Measurements from ENCODE around the gene BSDC1. TPM values are rescaled to one million over a fixed set of nuclear protein-coding genes. Genes with fewer than 3 reads are reported as not detected.

Gene BSDC1
- total and polyA plus RNA-seq, 2 of the 13 experiments (the other 11 are each of a cell fraction or from before 2014, with no cell fraction given) = 40.3 to 64.2 TPM

- TF ChIP-seq, protein P1, sequence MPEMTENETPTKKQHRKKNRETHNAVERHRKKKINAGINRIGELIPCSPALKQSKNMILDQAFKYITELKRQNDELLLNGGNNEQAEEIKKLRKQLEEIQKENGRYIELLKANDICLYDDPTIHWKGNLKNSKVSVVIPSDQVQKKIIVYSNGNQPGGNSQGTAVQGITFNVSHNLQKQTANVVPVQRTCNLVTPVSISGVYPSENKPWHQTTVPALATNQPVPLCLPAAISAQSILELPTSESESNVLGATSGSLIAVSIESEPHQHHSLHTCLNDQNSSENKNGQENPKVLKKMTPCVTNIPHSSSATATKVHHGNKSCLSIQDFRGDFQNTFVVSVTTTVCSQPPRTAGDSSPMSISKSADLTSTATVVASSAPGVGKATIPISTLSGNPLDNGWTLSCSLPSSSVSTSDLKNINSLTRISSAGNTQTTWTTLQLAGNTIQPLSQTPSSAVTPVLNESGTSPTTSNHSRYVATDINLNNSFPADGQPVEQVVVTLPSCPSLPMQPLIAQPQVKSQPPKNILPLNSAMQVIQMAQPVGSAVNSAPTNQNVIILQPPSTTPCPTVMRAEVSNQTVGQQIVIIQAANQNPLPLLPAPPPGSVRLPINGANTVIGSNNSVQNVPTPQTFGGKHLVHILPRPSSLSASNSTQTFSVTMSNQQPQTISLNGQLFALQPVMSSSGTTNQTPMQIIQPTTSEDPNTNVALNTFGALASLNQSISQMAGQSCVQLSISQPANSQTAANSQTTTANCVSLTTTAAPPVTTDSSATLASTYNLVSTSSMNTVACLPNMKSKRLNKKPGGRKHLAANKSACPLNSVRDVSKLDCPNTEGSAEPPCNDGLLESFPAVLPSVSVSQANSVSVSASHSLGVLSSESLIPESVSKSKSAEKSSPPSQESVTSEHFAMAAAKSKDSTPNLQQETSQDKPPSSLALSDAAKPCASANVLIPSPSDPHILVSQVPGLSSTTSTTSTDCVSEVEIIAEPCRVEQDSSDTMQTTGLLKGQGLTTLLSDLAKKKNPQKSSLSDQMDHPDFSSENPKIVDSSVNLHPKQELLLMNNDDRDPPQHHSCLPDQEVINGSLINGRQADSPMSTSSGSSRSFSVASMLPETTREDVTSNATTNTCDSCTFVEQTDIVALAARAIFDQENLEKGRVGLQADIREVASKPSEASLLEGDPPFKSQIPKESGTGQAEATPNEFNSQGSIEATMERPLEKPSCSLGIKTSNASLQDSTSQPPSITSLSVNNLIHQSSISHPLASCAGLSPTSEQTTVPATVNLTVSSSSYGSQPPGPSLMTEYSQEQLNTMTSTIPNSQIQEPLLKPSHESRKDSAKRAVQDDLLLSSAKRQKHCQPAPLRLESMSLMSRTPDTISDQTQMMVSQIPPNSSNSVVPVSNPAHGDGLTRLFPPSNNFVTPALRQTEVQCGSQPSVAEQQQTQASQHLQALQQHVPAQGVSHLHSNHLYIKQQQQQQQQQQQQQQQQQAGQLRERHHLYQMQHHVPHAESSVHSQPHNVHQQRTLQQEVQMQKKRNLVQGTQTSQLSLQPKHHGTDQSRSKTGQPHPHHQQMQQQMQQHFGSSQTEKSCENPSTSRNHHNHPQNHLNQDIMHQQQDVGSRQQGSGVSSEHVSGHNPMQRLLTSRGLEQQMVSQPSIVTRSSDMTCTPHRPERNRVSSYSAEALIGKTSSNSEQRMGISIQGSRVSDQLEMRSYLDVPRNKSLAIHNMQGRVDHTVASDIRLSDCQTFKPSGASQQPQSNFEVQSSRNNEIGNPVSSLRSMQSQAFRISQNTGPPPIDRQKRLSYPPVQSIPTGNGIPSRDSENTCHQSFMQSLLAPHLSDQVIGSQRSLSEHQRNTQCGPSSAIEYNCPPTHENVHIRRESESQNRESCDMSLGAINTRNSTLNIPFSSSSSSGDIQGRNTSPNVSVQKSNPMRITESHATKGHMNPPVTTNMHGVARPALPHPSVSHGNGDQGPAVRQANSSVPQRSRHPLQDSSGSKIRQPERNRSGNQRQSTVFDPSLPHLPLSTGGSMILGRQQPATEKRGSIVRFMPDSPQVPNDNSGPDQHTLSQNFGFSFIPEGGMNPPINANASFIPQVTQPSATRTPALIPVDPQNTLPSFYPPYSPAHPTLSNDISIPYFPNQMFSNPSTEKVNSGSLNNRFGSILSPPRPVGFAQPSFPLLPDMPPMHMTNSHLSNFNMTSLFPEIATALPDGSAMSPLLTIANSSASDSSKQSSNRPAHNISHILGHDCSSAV (CRISPR knock-in tag; IDR thresholded peaks at IDR 0.05; ENCODE audit: borderline replicate concordance) = no peak
- TF ChIP-seq ZNF251 (CRISPR knock-in tag; IDR thresholded peaks at IDR 0.05) (no peak), TBP (CRISPR knock-in tag; IDR thresholded peaks at IDR 0.05) (no peak), MED1 (CRISPR knock-in tag; IDR thresholded peaks at IDR 0.05) (peak; percentile 68), USF2 (IDR thresholded peaks at IDR 0.05; ENCODE audit: low read depth, low read length) (no peak), USF2 (CRISPR knock-in tag; IDR thresholded peaks at IDR 0.05; ENCODE audit: borderline replicate concordance) (no peak), ELF4 (CRISPR knock-in tag; IDR thresholded peaks at IDR 0.05; ENCODE audit: borderline replicate concordance) (no peak), KLF11 (CRISPR knock-in tag; IDR thresholded peaks at IDR 0.05) (no peak), ZNF850 (CRISPR knock-in tag; conservative IDR thresholded peaks at IDR 0.05) (no peak), SETDB1 (CRISPR knock-in tag; IDR thresholded peaks at IDR 0.05; ENCODE audit: borderline replicate concordance) (no peak), MAFK (conservative IDR thresholded peaks at IDR 0.05 in 1 of 2, IDR thresholded peaks at IDR 0.05 in 1 of 2; ENCODE audit: low read length in 2 of 2) (no peak), ZNF841 (CRISPR knock-in tag; IDR thresholded peaks at IDR 0.05; ENCODE audit: borderline replicate concordance) (no peak)
- TF ChIP-seq, protein P2, sequence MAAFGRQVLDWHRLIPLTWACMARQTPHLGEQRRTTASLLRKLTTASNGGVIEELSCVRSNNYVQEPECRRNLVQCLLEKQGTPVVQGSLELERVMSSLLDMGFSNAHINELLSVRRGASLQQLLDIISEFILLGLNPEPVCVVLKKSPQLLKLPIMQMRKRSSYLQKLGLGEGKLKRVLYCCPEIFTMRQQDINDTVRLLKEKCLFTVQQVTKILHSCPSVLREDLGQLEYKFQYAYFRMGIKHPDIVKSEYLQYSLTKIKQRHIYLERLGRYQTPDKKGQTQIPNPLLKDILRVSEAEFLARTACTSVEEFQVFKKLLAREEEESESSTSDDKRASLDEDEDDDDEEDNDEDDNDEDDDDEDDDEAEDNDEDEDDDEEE (CRISPR knock-in tag; IDR thresholded peaks at IDR 0.05) = no peak
- TF ChIP-seq, protein P3, sequence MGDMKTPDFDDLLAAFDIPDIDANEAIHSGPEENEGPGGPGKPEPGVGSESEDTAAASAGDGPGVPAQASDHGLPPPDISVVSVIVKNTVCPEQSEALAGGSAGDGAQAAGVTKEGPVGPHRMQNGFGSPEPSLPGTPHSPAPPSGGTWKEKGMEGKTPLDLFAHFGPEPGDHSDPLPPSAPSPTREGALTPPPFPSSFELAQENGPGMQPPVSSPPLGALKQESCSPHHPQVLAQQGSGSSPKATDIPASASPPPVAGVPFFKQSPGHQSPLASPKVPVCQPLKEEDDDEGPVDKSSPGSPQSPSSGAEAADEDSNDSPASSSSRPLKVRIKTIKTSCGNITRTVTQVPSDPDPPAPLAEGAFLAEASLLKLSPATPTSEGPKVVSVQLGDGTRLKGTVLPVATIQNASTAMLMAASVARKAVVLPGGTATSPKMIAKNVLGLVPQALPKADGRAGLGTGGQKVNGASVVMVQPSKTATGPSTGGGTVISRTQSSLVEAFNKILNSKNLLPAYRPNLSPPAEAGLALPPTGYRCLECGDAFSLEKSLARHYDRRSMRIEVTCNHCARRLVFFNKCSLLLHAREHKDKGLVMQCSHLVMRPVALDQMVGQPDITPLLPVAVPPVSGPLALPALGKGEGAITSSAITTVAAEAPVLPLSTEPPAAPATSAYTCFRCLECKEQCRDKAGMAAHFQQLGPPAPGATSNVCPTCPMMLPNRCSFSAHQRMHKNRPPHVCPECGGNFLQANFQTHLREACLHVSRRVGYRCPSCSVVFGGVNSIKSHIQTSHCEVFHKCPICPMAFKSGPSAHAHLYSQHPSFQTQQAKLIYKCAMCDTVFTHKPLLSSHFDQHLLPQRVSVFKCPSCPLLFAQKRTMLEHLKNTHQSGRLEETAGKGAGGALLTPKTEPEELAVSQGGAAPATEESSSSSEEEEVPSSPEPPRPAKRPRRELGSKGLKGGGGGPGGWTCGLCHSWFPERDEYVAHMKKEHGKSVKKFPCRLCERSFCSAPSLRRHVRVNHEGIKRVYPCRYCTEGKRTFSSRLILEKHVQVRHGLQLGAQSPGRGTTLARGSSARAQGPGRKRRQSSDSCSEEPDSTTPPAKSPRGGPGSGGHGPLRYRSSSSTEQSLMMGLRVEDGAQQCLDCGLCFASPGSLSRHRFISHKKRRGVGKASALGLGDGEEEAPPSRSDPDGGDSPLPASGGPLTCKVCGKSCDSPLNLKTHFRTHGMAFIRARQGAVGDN (CRISPR knock-in tag; IDR thresholded peaks at IDR 0.05) = peak; percentile 80
Observed at GRCh38 chr1:32345289-32345827, 48.9 kb downstream of the BSDC1 start (continued).

All from HepG2 (cell line).